ENCODE data around the gene TRPM6. TPM values are rescaled to one million over a fixed set of nuclear protein-coding genes. Genes with fewer than 3 reads are reported as not detected.

The TRPM6 gene
- total RNA-seq, 1 donor from 2014 or later, result not detected

GRCh38 chr9:74735761-74736160 is 152.0 kb downstream of the TRPM6 start:
- no peak for DNase-seq (ENCODE audit: low read depth, low spot score)
- no peaks in the 10 kb centered on the region for H3K36me3 Mint-ChIP-seq (ENCODE audit: low read depth)
- TF ChIP-seq CTCF (conservative IDR thresholded peaks at IDR 0.05), result no peak
- H3K27me3 Mint-ChIP-seq (ENCODE audit: low read depth), result peaks cover under 1% of the 10 kb centered on the region
- H3K4me1 Mint-ChIP-seq, result no peaks in the 10 kb centered on the region
- no peak overlapping the region for H3K27ac Mint-ChIP-seq (ENCODE audit: unreplicated experiment)
- H3K4me3 Mint-ChIP-seq, result no peak overlapping the region
- no peaks in the 10 kb centered on the region for H3K9me3 Mint-ChIP-seq

- Mint-ChIP-seq H3K27ac (ENCODE audit: unreplicated experiment) (no peak overlapping the region), H3K4me1 (peaks cover 11% of the 10 kb centered on the region), H3K27me3 (ENCODE audit: low read depth) (no peaks in the 10 kb centered on the region), H3K4me3 (no peak overlapping the region), H3K9me3 (no peaks in the 10 kb centered on the region), H3K36me3 (ENCODE audit: low read depth) (no peaks in the 10 kb centered on the region)
- no peak for TF ChIP-seq CTCF (conservative IDR thresholded peaks at IDR 0.05)
- DNase-seq (ENCODE audit: low read depth, low spot score), result no peak
Measured at GRCh38 chr9:74729136-74729695, 158.5 kb downstream of the TRPM6 start.

GRCh38 chr9:74728176-74728575 is 159.5 kb downstream of the TRPM6 start:
- no peaks in the 10 kb centered on the region for H3K27me3 Mint-ChIP-seq (ENCODE audit: low read depth)
- TF ChIP-seq CTCF (conservative IDR thresholded peaks at IDR 0.05), result no peak
- no peaks in the 10 kb centered on the region for H3K36me3 Mint-ChIP-seq (ENCODE audit: low read depth)
- H3K4me1 Mint-ChIP-seq, result peaks cover 11% of the 10 kb centered on the region
- H3K4me3 Mint-ChIP-seq, result no peak overlapping the region
- H3K9me3 Mint-ChIP-seq, result no peaks in the 10 kb centered on the region
- no peak for DNase-seq (ENCODE audit: low read depth, low spot score)
- H3K27ac Mint-ChIP-seq (ENCODE audit: unreplicated experiment), result no peak overlapping the region

GRCh38 chr9:74726581-74726980 is 161.1 kb downstream of the TRPM6 start:
- Mint-ChIP-seq H3K27ac (ENCODE audit: unreplicated experiment) (no peak overlapping the region), H3K4me3 (no peak overlapping the region), H3K9me3 (no peaks in the 10 kb centered on the region), H3K36me3 (ENCODE audit: low read depth) (no peaks in the 10 kb centered on the region), H3K27me3 (ENCODE audit: low read depth) (no peaks in the 10 kb centered on the region), H3K4me1 (peaks cover 11% of the 10 kb centered on the region)
- TF ChIP-seq CTCF (conservative IDR thresholded peaks at IDR 0.05), result no peak
- DNase-seq (ENCODE audit: low read depth, low spot score), result no peak

- DNase-seq (ENCODE audit: low read depth, low spot score), result no peak
- no peak overlapping the region for H3K27ac Mint-ChIP-seq (ENCODE audit: unreplicated experiment)
Measured at GRCh38 chr9:74724317-74724716, 163.4 kb downstream of the TRPM6 start.

More at GRCh38 chr9:74724317-74724716, 163.4 kb downstream of the TRPM6 start:
- Mint-ChIP-seq H3K9me3 (no peaks in the 10 kb centered on the region), H3K4me3 (no peak overlapping the region), H3K27me3 (ENCODE audit: low read depth) (no peaks in the 10 kb centered on the region), H3K4me1 (peaks cover 11% of the 10 kb centered on the region), H3K36me3 (ENCODE audit: low read depth) (no peaks in the 10 kb centered on the region)
- no peak for TF ChIP-seq CTCF (conservative IDR thresholded peaks at IDR 0.05)
